Fibroblast of gingiva (primary cell): Measurements from ENCODE around the gene KRT83.
"Not testable (repeated sequence)": the region's sequence is repeated elsewhere in the genome, so short reads cannot be mapped to it uniquely, and the experiment has no call there.

Experiments
- DNase-seq: peaks from one replicate; pipeline ENCODE4 v3.0.0-alpha.2; 2011; ENCODE audit warnings: low read depth

KRT83 gene

DNA sequence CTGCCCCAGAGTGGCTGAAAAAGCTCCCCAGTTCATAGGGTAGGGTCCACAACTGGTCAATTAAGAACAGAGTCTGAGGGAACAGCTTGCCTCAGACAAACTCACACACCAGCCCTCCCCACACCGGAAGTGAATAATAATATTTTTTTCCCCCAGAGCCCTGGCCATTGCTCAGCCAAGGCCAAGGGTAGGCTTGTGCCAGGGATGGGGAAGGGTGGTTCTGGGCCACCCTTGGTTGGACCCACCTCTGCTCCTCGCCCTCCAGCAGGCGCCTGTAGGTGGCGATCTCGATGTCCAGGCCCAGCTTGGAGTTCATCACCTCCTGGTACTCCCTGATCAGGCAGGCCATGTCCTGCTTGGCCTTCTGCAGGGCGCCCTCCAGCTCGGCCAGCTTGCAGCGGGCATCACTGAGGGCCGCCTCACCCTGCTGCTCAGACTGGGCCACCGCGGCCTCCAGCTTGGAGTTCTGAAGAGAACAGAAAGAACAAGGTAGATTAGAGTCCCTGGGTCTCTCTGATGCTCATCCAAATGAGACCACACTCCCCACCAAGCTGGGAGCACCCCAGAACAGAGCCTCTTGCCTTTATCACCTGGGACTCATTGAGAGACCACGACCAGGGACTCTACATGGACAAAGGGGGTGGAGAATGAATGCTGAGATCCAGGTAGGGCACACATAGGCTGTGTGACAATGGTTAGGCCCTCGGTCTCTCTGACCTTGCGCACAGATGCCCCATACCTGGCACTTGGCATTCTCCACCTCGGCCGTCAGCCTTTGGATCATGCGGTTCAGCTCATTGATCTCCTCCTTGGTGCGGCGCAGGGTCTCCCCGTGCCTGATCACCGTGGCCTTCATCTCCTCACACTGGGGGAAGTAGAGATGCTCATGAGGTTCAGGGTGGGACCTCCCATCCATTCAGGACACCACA is 34.1 kb downstream of the KRT83 start:
- DNase-seq = not testable (repeated sequence)

DNA sequence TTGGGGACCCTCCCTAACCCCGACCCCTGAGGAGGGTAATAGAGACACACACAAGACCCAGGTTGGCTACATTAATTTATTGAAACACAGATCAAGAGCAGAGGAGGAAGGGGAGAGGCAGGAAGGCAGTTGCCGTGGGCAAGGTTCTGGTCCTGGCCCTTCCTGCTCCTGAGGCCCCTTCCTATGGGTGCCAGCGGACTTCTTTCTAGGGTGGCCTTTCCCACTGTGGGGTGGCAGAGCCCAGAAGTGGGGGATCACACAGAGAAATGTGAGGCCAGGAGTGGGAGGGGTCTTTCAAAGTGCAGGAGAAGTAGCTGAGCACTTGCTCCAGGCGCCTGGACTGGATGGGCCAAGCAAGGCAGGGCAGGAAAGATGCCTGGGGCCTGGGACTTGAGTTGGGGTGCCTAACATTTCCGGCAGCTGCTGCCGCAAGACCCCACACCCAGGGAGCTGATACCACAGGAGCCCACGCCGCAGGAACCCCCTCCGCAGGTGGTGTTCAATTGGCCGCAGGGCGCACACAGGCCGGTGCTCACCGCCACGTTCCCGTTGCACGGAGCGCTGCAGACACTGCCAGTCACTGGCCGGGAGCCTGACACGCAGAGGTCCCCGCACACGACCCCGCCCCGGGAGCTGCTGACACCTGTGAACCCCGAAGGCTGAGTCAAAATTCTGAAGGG is 35.2 kb downstream of the KRT83 start:
- no peak for DNase-seq

DNA sequence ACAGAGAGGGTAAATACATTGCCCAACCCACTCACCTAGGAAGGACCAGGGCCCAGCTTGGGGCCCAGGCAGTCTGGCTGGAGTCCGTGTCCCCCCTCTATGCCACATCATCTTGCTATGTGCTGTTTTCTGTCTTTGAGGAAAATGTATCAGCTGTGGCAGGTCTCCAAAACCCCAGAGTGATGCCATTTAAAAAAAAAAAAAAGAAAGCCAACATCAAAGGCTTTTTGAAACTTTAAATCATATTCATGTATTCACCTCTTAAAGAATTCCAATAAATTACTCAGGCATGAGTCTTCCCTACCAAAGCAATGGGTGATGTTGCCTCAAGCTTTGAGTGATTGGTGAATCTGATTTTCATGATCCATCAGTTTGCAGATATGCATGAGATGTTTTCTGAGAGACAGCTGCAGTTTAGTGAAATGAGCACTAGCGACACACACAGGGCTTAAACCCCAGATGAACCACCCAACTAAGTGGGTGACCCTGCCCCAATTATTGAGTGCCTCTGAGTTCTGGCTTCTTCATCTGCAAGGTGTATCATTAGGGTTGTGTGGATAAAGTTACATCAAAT is 35.9 kb downstream of the KRT83 start:
- DNase-seq = no peak

- no peak for DNase-seq
Observed at GRCh38 chr12:52284562-52285171, 36.5 kb downstream of the KRT83 start.

GRCh38 chr12:52280796-52281560 is 40.2 kb downstream of the KRT83 start:
- DNase-seq = peak; percentile 99

- peak; percentile 96 for DNase-seq
Observed at GRCh38 chr12:52280319-52280795, 40.8 kb downstream of the KRT83 start.

- no peak for DNase-seq
Observed at GRCh38 chr12:52279422-52280318, 41.5 kb downstream of the KRT83 start.

DNA sequence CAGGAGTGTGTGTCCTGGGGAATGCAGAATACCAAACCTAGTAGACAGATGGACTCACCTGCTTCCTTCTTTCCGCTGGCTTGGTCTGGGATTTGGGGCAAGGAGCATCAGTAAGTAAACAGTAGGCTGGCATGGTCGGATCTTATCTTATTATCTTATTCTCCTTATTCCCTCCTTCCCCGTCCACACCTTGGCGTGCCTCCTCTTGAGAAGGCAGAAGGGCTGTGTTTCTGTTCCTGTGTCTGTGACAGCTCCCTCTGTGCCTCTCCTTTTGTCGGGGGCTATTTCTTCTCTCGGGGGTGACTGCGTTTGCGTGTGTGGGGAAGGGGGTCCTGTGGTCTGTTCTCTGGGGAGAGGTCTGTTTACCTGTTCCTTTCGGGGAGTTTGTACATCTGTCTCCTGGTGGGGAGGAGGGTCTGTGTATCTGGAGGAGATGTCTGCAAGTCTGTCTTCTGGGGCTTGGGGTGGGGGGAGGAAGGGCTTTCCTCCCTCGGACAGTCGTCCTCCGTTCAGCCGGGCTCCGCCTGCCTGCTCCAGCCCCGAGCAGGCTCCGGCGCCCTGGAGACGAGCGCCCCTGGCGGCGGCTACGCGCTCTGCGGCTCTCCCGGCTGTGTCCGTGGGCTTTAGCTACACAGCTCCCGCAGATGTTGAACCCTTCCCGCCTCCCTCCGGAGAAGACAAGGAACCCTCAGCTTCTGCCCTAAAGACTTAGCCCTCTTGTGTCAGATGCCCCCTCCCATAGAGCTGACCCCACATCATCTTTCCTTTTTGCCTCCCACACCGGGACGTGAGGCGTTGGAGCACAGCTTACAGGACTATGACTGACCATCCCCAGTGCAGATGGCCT is 42.4 kb downstream of the KRT83 start:
- DNase-seq = peak; percentile 67

DNA sequence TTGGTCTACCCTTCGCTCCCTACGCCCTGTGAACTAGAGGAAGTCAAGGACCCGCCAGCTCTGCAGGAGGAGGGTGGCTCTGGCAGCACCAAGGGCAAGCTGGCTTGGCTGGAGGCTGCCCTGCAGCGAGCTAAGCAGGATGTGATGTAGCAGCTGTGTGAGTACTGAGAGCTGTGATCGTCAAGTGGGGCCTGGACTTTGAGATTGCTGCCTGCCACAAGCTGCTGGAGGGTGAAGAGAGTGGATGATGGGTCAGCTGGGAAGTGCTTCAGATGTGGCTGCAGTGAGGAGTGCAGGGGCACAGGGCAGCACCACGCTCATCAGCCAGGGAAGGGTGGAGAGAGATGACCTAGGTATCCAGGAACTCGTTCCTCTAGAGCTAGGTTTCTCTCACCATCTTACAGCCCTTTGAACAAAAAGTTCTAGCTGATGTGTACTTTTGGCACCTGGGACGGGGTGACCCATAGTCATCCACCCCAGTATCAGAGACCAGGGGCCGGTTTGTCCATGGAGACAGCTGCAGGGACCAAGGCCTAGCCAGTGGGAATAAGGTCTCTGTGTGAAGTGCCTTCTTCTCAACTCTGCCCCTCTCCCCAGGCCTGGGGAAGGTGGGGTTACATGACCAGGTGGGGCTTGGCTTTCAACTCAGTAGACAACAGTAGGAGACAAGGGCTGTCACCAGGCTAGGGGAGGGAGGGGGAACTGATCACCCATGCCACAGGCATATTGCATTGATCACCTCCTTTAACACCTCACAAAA is 43.5 kb downstream of the KRT83 start:
- DNase-seq = no peak

DNA sequence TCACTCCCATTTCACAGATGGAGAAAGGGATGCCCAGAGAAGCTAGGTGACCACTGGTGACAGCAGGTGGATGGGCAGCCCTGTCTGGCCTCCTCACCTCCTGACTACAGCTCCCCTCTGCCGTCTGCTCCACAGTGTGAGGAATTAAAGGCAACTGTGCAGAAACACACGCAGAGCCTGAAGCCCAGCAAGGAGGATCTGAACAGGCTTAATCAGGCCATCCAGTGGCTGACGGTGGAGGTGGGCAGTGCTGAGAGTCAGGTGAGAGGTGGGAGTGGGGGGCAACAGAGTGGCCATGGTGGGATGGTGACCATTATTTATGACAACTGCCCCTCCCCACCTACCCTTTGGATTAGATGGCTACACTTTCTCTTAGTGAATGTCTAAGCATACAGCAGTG is 45.5 kb downstream of the KRT83 start:
- no peak for DNase-seq

DNA sequence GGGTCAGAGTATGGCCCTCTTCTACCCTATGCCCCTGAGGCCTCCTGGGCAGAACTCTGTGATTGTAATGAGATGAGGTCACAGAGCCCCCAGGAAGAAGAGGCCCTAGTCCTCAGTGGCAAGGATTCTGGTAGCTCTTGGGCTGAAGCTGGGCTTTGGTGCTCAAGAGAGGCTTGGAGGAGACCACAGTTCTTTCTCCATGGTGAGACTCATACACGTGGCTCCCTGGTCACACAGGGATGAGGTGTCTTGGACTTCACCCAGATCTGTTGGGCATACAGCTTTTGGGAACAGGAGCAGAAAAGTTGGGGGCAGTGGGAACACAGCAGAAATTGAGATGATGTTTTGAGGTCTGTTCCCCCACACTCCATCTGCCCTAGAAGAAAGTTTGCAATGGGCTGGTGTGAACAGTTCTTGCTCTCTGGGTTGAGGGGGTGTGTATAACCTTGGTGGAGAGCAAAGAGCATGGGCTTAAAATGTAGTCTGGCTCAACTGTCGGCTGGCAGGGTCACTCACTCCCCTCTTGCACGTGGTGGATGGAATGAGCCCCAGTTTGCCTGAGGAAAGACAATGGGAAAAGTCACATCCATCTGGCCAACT is 46.6 kb downstream of the KRT83 start, which contains the start of gene KRT86:
KRT86 (plus strand) TSS at position 125 of the 600 bp plus-strand sequence. CDS start 27,272 bp downstream, outside the sequence.
- DNase-seq = no peak

GRCh38 chr12:52271158-52271557 is 50.0 kb downstream of the KRT83 start:
- peak; percentile 24 for DNase-seq

GRCh38 chr12:52270541-52271070 is 50.6 kb downstream of the KRT83 start:
- no peak for DNase-seq

GRCh38 chr12:52268212-52268611 is 53.0 kb downstream of the KRT83 start:
- peak; percentile 49 for DNase-seq

- no peak for DNase-seq
Observed at GRCh38 chr12:52267699-52268098, 53.5 kb downstream of the KRT83 start.

GRCh38 chr12:52267266-52267665 is 53.9 kb downstream of the KRT83 start:
- DNase-seq = no peak

- DNase-seq = no peak
Observed at GRCh38 chr12:52266514-52266913, 54.7 kb downstream of the KRT83 start.

GRCh38 chr12:52264435-52264825 is 56.8 kb downstream of the KRT83 start:
- DNase-seq = peak; percentile 42
